GM18870 (cell line): ENCODE data around the gene NDUFB5.

Experiments used
- ATAC-seq: cut with Tn5 transposase; IDR thresholded peaks from one replicate; pipeline ENCODE4 v1.9.1; 2021; ENCODE audit warnings: moderate library complexity; ENCODE audit not compliant: unreplicated experiment

Gene NDUFB5

GRCh38 chr3:179604321-179605078, at the start of gene NDUFB5, which contains the start of gene MRPL47:
NDUFB5 (plus strand) TSS chr3:179604794; CDS start chr3:179604816, 22 bp downstream.
MRPL47 (minus strand) TSS chr3:179604638; CDS start chr3:179604624, 14 bp downstream.
- ATAC-seq: peak; percentile 95

GRCh38 chr3:179558742-179559364, 45.7 kb upstream of the NDUFB5 start:
- no peak for ATAC-seq

- no peak for ATAC-seq
Measured at GRCh38 chr3:179560791-179561190, 43.8 kb upstream of the NDUFB5 start.

- peak; percentile 97 for ATAC-seq
Measured at GRCh38 chr3:179562591-179563270, 41.9 kb upstream of the NDUFB5 start, which contains the start of gene ACTL6A. ACTL6A (plus strand) TSS chr3:179562926; CDS start chr3:179563093, 167 bp downstream.

- peak; percentile 37 for ATAC-seq
Measured at GRCh38 chr3:179563271-179563783, 41.3 kb upstream of the NDUFB5 start.

- ATAC-seq: no peak
Measured at GRCh38 chr3:179565496-179565895, 39.1 kb upstream of the NDUFB5 start.

GRCh38 chr3:179580992-179581391, 23.6 kb upstream of the NDUFB5 start:
- ATAC-seq: no peak

GRCh38 chr3:179589143-179589542, 15.5 kb upstream of the NDUFB5 start:
- ATAC-seq: peak; percentile 75

- no peak for ATAC-seq
Measured at GRCh38 chr3:179590669-179591068, 13.9 kb upstream of the NDUFB5 start.

- no peak for ATAC-seq
Measured at GRCh38 chr3:179591313-179591712, 13.3 kb upstream of the NDUFB5 start.

- ATAC-seq: no peak
Measured at GRCh38 chr3:179599531-179599930, 5.1 kb upstream of the NDUFB5 start.

- ATAC-seq: no peak
Measured at GRCh38 chr3:179603321-179603720, 1.3 kb upstream of the NDUFB5 start.

- no peak for ATAC-seq
Measured at GRCh38 chr3:179603831-179604230, 763 bp upstream of the NDUFB5 start.

GRCh38 chr3:179606534-179607085, 2.0 kb downstream of the NDUFB5 start:
- no peak for ATAC-seq

GRCh38 chr3:179608931-179609720, 4.5 kb downstream of the NDUFB5 start:
- ATAC-seq: peak; percentile 65

GRCh38 chr3:179610066-179610465, 5.5 kb downstream of the NDUFB5 start:
- no peak for ATAC-seq

GRCh38 chr3:179613807-179614206, 9.2 kb downstream of the NDUFB5 start:
- no peak for ATAC-seq

- no peak for ATAC-seq
Measured at GRCh38 chr3:179615458-179616173, 11.0 kb downstream of the NDUFB5 start.

- no peak for ATAC-seq
Measured at GRCh38 chr3:179622023-179622422, 17.4 kb downstream of the NDUFB5 start.

GRCh38 chr3:179624451-179624850, 19.9 kb downstream of the NDUFB5 start:
- ATAC-seq: no peak
